ENCODE measurements around the gene RAP1GAP2. TPM values are rescaled to one million over a fixed set of nuclear protein-coding genes. Genes with fewer than 3 reads are reported as not detected.

RAP1GAP2 gene
- total RNA-seq, 1 donor from 2014 or later: 3.8 TPM

GRCh38 chr17:3004925-3005324, 208.7 kb downstream of the RAP1GAP2 start:
- no peak overlapping the region for H3K4me3 Mint-ChIP-seq
- Histone ChIP-seq H3K27ac (no peak overlapping the region), H3K27me3 (no peaks in the 10 kb centered on the region), H3K36me3 (no peaks in the 10 kb centered on the region), H3K9ac (no peak overlapping the region), H2AFZ (replicated peaks) (no peak overlapping the region), H3K4me2 (no peak overlapping the region), H3K4me1 (no peaks in the 10 kb centered on the region), H3K79me2 (ENCODE audit: low read depth) (no peaks in the 10 kb centered on the region), H3F3A (ENCODE audit: low read depth) (no peaks in the 10 kb centered on the region), H3K4me3 (no peak overlapping the region), H3K9me3 (ENCODE audit: low read depth) (no peaks in the 10 kb centered on the region), H4K20me1 (ENCODE audit: low read depth) (no peaks in the 10 kb centered on the region)
- no peaks in the 10 kb centered on the region for H3K9me3 Mint-ChIP-seq
- TF ChIP-seq EZH2phosphoT487 (IDR thresholded peaks at IDR 0.05) (no peak), EZH2 (IDR thresholded peaks at IDR 0.05) (no peak), CTCF (IDR thresholded peaks at IDR 0.05) (no peak)
- no peak overlapping the region for H3K27ac Mint-ChIP-seq
- no peaks in the 10 kb centered on the region for H3K4me1 Mint-ChIP-seq
- peaks cover 8% of the 10 kb centered on the region for H3K27me3 Mint-ChIP-seq (ENCODE audit: insufficient read depth, low read depth)
- no peaks in the 10 kb centered on the region for H3K36me3 Mint-ChIP-seq
- no peak for DNase-seq (ENCODE audit: low spot score)

DNA sequence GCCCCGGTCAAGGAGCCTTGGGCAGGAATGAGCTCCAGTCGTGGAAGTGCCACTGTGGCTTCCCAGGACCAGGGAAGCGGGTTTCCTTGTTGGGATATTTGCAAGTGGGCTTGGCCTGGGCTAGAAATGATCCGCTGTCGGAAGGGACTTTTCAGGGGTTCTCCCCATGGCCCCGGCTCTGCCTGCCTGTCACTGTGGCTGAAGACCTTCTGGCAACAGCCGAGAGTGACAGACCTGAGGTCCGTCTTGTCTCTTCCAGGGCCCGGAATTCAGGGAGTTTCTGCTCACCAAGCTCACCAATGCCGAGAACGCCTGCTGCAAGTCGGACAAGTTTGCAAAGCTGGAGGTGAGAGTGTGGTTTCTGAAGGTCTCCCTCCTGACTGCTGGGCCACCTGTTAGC, 209.5 kb downstream of the RAP1GAP2 start:
- DNase-seq (ENCODE audit: low spot score): no peak
- Histone ChIP-seq H3K36me3 (no peaks in the 10 kb centered on the region), H2AFZ (replicated peaks) (no peak overlapping the region), H3K79me2 (ENCODE audit: low read depth) (no peaks in the 10 kb centered on the region), H3K9me3 (ENCODE audit: low read depth) (no peaks in the 10 kb centered on the region), H3K27ac (no peak overlapping the region), H3K4me3 (no peak overlapping the region), H3K4me1 (no peaks in the 10 kb centered on the region), H3K27me3 (no peaks in the 10 kb centered on the region), H4K20me1 (ENCODE audit: low read depth) (no peaks in the 10 kb centered on the region), H3K9ac (no peak overlapping the region), H3K4me2 (no peak overlapping the region), H3F3A (ENCODE audit: low read depth) (no peaks in the 10 kb centered on the region)
- H3K4me1 Mint-ChIP-seq: no peaks in the 10 kb centered on the region
- peaks cover 8% of the 10 kb centered on the region for H3K27me3 Mint-ChIP-seq (ENCODE audit: insufficient read depth, low read depth)
- H3K4me3 Mint-ChIP-seq: no peak overlapping the region
- no peak for TF ChIP-seq EZH2 (IDR thresholded peaks at IDR 0.05)
- TF ChIP-seq CTCF (IDR thresholded peaks at IDR 0.05): no peak
- no peak for TF ChIP-seq EZH2phosphoT487 (IDR thresholded peaks at IDR 0.05)
- no peaks in the 10 kb centered on the region for H3K36me3 Mint-ChIP-seq
- no peak overlapping the region for H3K27ac Mint-ChIP-seq
- H3K9me3 Mint-ChIP-seq: no peaks in the 10 kb centered on the region

DNA sequence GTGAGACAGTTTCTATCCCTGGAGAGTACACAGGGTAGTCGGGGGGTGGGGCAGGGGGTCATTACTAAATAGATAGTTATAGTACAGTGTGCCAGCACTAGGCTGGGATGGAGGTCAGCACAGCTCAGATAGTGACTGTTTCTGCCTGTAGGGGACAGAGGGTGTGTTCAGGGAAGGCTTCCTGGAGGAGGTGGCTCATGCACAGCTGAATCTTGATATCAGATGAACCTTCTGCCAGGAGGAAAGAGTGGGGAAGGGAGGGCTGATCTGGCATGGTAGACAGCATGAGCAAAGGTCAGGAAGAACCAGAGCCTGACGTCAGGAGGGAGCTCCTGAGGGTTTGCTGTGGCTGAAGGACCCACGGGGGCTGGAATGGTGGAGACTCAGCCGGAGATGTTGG, 210.6 kb downstream of the RAP1GAP2 start:
- Histone ChIP-seq H3K36me3 (no peaks in the 10 kb centered on the region), H3K27me3 (no peaks in the 10 kb centered on the region), H3K4me3 (no peak overlapping the region), H3K9ac (no peak overlapping the region), H4K20me1 (ENCODE audit: low read depth) (no peaks in the 10 kb centered on the region), H3F3A (ENCODE audit: low read depth) (no peaks in the 10 kb centered on the region), H3K4me2 (no peak overlapping the region), H3K9me3 (ENCODE audit: low read depth) (no peaks in the 10 kb centered on the region), H3K27ac (no peak overlapping the region), H2AFZ (replicated peaks) (no peak overlapping the region), H3K4me1 (no peaks in the 10 kb centered on the region), H3K79me2 (ENCODE audit: low read depth) (no peaks in the 10 kb centered on the region)
- Mint-ChIP-seq H3K9me3 (no peaks in the 10 kb centered on the region), H3K27me3 (ENCODE audit: insufficient read depth, low read depth) (peaks cover 8% of the 10 kb centered on the region), H3K36me3 (no peaks in the 10 kb centered on the region), H3K27ac (no peak overlapping the region), H3K4me1 (no peaks in the 10 kb centered on the region), H3K4me3 (no peak overlapping the region)
- no peak for DNase-seq (ENCODE audit: low spot score)
- TF ChIP-seq EZH2phosphoT487 (IDR thresholded peaks at IDR 0.05): no peak
- TF ChIP-seq CTCF (IDR thresholded peaks at IDR 0.05): no peak
- TF ChIP-seq EZH2 (IDR thresholded peaks at IDR 0.05): no peak

Measured in neural progenitor cell (in vitro differentiated cells).